HCT116 (cell line): ENCODE results near the gene MEF2D. TPM values are rescaled to one million over a fixed set of nuclear protein-coding genes. Genes with fewer than 3 reads are reported as not detected.

Experiments
- ATAC-seq: fragments of 200-7000 bp; cut with Tn5 transposase; 2 replicates; pipeline ENCODE4 v1.9.1; 2020; ENCODE audit warnings: mild to moderate bottlenecking, moderate library complexity
- BruUV-seq: library from RNA; stranded (reverse); fragments of 400-500 nt; replicated peaks from 2 replicates; lab custom pipeline; 2021; lab: Mats Ljungman, UMichigan
- CTCF ChIA-PET: fragments of 300-600 bp; sonication (Branson Sonifier 250); formaldehyde crosslinking; loops from one replicate; lab custom pipeline; 2021; ENCODE audit warnings: antibody characterized with exemption; lab: Charles Lee
- POLR2A ChIA-PET: fragments of 300-600, 350-600 bp; sonication (Branson Sonifier 250); formaldehyde crosslinking; loops from one replicate; lab custom pipeline; 2021; ENCODE audit warnings: antibody characterized with exemption; lab: Charles Lee
- RAD21 ChIA-PET, 2 experiments: fragments of 300-600 bp; sonication (Branson Sonifier 250); formaldehyde crosslinking; loops; one replicate each; lab custom pipeline; 2023; ENCODE audit warnings: low total read pairs in 2 of 2; ENCODE audit not compliant: uncharacterized antibody in 2 of 2, unreplicated experiment in 2 of 2, low non-redundant PET in 1 of 2; lab: Charles Lee
- DNase-seq: peaks from one replicate; pipeline ENCODE4 v3.0.0-alpha.2; 2010; ENCODE audit warnings: low read depth, low spot score
- H2AFZ ChIP-seq: fragments of 200-600 bp; shearing (Covaris generic), sonication (generic); 2 replicates; pipeline ENCODE4 v1.6.1; 2017; ENCODE audit warnings: low read depth, mixed run types, mixed read lengths, antibody characterized with exemption, low read length; ENCODE audit not compliant: poor library complexity, severe bottlenecking
- H3K27ac ChIP-seq: 2 replicates; pipeline ENCODE4 v1.5.1; 2012; ENCODE audit warnings: low read depth, low read length
- H3K27me3 ChIP-seq: fragments of 200-600 bp; sonication (generic); 2 replicates; pipeline ENCODE4 v1.6.1; 2016; ENCODE audit warnings: mixed run types, low read length, mixed read lengths; ENCODE audit not compliant: insufficient read depth
- H3K36me3 ChIP-seq, 2 experiments: fragments of 200-500 bp in 1 of 2; fragments of 200-600 bp in 1 of 2; sonication (Bioruptor generic) in 1 of 2; sonication (generic) in 1 of 2; 2 replicates each; pipeline versions ENCODE4 v1.5.1 to v1.6.1; 2014 to 2016; ENCODE audit warnings: low read length in 2 of 2, inconsistent platforms in 1 of 2, mixed read lengths in 1 of 2, mixed run types in 1 of 2; ENCODE audit not compliant: insufficient read depth in 2 of 2, control insufficient read depth in 1 of 2
- H3K4me1 ChIP-seq, 2 experiments: fragments of 200-600 bp in 1 of 2; sonication (generic) in 1 of 2; 2 replicates each; pipeline versions ENCODE4 v1.5.1 to v1.6.1; 2012 to 2017; ENCODE audit warnings: low read length in 2 of 2, inconsistent platforms in 1 of 2, mild to moderate bottlenecking in 1 of 2, mixed read lengths in 1 of 2, mixed run types in 1 of 2, moderate library complexity in 1 of 2; ENCODE audit not compliant: insufficient read depth in 2 of 2, control insufficient read depth in 1 of 2
- H3K4me2 ChIP-seq: fragments of 200-600 bp; sonication (generic); 2 replicates; pipeline ENCODE4 v1.6.1; 2017; ENCODE audit warnings: mixed run types, low read length, mixed read lengths
- H3K4me3 ChIP-seq, 2 experiments: fragments of 200-600 bp in 1 of 2; sonication (generic) in 1 of 2; replicated peaks in 1 of 2; 2 replicates each; pipeline ENCODE4 v1.5.1; 2011 to 2016; ENCODE audit warnings: low read length in 2 of 2, control low read depth in 1 of 2, low read depth in 1 of 2, mild to moderate bottlenecking in 1 of 2, mixed read lengths in 1 of 2, mixed run types in 1 of 2
- H3K79me2 ChIP-seq: fragments of 200-600 bp; sonication (generic); 2 replicates; pipeline ENCODE4 v1.6.1; 2017; ENCODE audit warnings: mild to moderate bottlenecking, mixed run types, low read length, moderate library complexity, mixed read lengths; ENCODE audit not compliant: insufficient read depth
- H3K9ac ChIP-seq: fragments of 200-600 bp; sonication (generic); 2 replicates; pipeline ENCODE4 v1.6.1; 2016; ENCODE audit warnings: low read length, mixed read lengths
- H3K9me2 ChIP-seq: fragments of 200-600 bp; sonication (generic), shearing (Covaris generic); 2 replicates; pipeline ENCODE4 v1.6.1; 2017; ENCODE audit warnings: mixed run types, mild to moderate bottlenecking, moderate library complexity; ENCODE audit not compliant: insufficient read depth
- H3K9me3 ChIP-seq, 2 experiments: fragments of 200-500 bp in 1 of 2; fragments of 200-600 bp in 1 of 2; sonication (Bioruptor generic) in 1 of 2; sonication (generic) in 1 of 2; 2 replicates each; pipeline ENCODE4 v1.6.1; 2014 to 2017; ENCODE audit warnings: low read length in 2 of 2, mixed read lengths in 2 of 2, inconsistent platforms in 1 of 2, low read depth in 1 of 2, mild to moderate bottlenecking in 1 of 2, mixed run types in 1 of 2, moderate library complexity in 1 of 2; ENCODE audit not compliant: control insufficient read depth in 1 of 2, insufficient read depth in 1 of 2
- H4K20me1 ChIP-seq: fragments of 200-600 bp; sonication (generic), shearing (Covaris generic); 2 replicates; pipeline ENCODE4 v1.6.1; 2017; ENCODE audit warnings: mixed run types, mild to moderate bottlenecking, moderate library complexity; ENCODE audit not compliant: insufficient read depth
- CBX3 ChIP-seq: IDR thresholded peaks from 2 replicates; pipeline ENCODE4 v1.6.1; 2012; ENCODE audit warnings: low read depth
- CEBPB ChIP-seq: IDR thresholded peaks from 2 replicates; pipeline ENCODE4 v1.6.1; 2012; ENCODE audit warnings: low read depth
- EGR1 ChIP-seq: IDR thresholded peaks from 2 replicates; pipeline ENCODE4 v1.6.1; 2012; ENCODE audit warnings: low read depth
- ELF1 ChIP-seq: IDR thresholded peaks from 2 replicates; pipeline ENCODE4 v1.6.1; 2012; ENCODE audit warnings: low read depth, borderline replicate concordance
- EZH2 ChIP-seq: fragments of 200-600 bp; sonication (generic); IDR thresholded peaks from 2 replicates; pipeline ENCODE4 v1.6.1; 2017; ENCODE audit warnings: antibody characterized with exemption, mixed run types
- JUND ChIP-seq: IDR thresholded peaks from 2 replicates; pipeline ENCODE4 v1.6.1; 2012
- POLR2AphosphoS5 ChIP-seq: IDR thresholded peaks from 2 replicates; pipeline ENCODE4 v1.6.1; 2011; ENCODE audit warnings: mild to moderate bottlenecking, low read depth, low read length, moderate library complexity
- RAD21 ChIP-seq: IDR thresholded peaks from 2 replicates; pipeline ENCODE4 v1.6.1; 2012; ENCODE audit warnings: low read depth, mild to moderate bottlenecking
- SP1 ChIP-seq: IDR thresholded peaks from 2 replicates; pipeline ENCODE4 v1.6.1; 2012; ENCODE audit warnings: low read depth
- SRF ChIP-seq: IDR thresholded peaks from 2 replicates; pipeline ENCODE4 v1.6.1; 2012; ENCODE audit warnings: low read depth
- TCF7L2 ChIP-seq: IDR thresholded peaks from 2 replicates; pipeline ENCODE4 v1.7.0; 2011; ENCODE audit warnings: borderline replicate concordance, inconsistent platforms; ENCODE audit not compliant: insufficient read depth, insufficient read length; ENCODE audit errors: extremely low read depth
- YY1 ChIP-seq: IDR thresholded peaks from 2 replicates; pipeline ENCODE4 v1.6.1; 2011; ENCODE audit warnings: low read length, low read depth, moderate library complexity, mild to moderate bottlenecking; ENCODE audit not compliant: insufficient replicate concordance; ENCODE audit errors: extremely low read depth
- ZFX ChIP-seq: fragments of 450-650 bp; IDR thresholded peaks from 2 replicates; pipeline ENCODE4 v1.6.1; 2017
- ZNF274 ChIP-seq: fragments of 200-500 bp; sonication (Bioruptor generic); IDR thresholded peaks from 2 replicates; pipeline ENCODE4 v1.6.1; 2014; ENCODE audit warnings: mild to moderate bottlenecking, low read depth, low read length, inconsistent platforms
- intact Hi-C: fragments of 100-400 bp; cut with micrococcal nuclease; formaldehyde crosslinking; loops from 2 replicates; pipeline ENCODE4 v1.10.0; 2022
- total RNA-seq: library from RNA; stranded (reverse); gene quantifications from one replicate; pipeline ENCODE4 v1.2.1, GENCODE V29; 2021; ENCODE audit not compliant: unreplicated experiment
- TF ChIP-seq, protein P1 (sequence below): IDR thresholded peaks from 2 replicates; pipeline ENCODE4 v1.6.1; 2012; ENCODE audit warnings: low read depth
- TF ChIP-seq, protein P2 (sequence below): IDR thresholded peaks from 2 replicates; pipeline ENCODE4 v1.6.1; 2012
- TF ChIP-seq, protein P3 (sequence below), 3 experiments: fragments of 200-600 bp in 1 of 3; sonication (generic) in 1 of 3; IDR thresholded peaks in 2 of 3; conservative IDR thresholded peaks in 1 of 3; 2 replicates each; pipeline ENCODE4 v1.5.1; 2012 to 2017; ENCODE audit warnings: low read depth in 2 of 3, low read length in 2 of 3, antibody characterized with exemption in 1 of 3, borderline replicate concordance in 1 of 3, control low read depth in 1 of 3, mild to moderate bottlenecking in 1 of 3, mixed read lengths in 1 of 3, mixed run types in 1 of 3, moderate library complexity in 1 of 3; ENCODE audit not compliant: insufficient read depth in 1 of 3
- TF ChIP-seq, protein P4 (sequence below): IDR thresholded peaks from 2 replicates; pipeline ENCODE4 v1.6.1; 2012

The MEF2D gene
- total RNA-seq, 1 experiment from 2014 or later: 44.2 TPM

DNA sequence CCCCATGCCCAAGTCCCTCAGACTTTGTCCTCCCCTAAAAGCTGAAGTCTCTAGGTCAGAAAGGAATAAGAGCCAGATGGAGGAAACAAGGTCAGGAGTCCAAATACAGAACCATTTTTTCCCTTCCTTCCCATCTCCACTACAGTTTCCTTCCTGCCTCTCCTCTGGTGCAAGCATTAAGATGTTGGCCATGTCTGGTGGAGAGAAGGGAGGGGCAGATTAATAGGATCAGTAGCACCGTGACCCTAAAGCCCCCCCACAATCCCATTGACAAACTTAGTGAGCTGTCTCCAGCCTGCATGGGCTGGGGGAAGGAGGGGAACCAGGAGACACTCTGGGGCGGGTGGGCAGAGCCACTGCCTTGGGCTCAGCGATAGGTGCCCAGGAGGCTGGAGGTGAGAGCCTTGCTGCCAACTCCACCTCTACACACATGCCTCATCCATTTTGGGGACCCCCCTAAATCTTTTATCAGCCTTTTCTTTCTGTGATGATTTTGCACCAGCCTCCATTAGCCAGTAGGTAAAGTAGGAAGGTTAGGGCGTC lies 71.8 kb downstream of the MEF2D start:
- no TSS peak for BruUV-seq
- ChIA-PET CTCF (no interaction called here), POLR2A (no interaction called here), RAD21 (no interaction called here)
- Histone ChIP-seq H3K79me2 (no peaks in the 10 kb centered on the region), H3K27me3 (peaks cover 8% of the 10 kb centered on the region; the same call in 1 of the 2 replicates), H3K27ac (no peak overlapping the region), H3K4me1 (no peaks in the 10 kb centered on the region), H2AFZ (no peak overlapping the region)
- TF ChIP-seq ELF1 (no peak), CEBPB (no peak), SP1 (no peak), TCF7L2 (no peak), EGR1 (no peak), JUND (no peak), POLR2AphosphoS5 (no peak), YY1 (no peak), EZH2 (no peak), SRF (no peak), CBX3 (no peak), ZFX (no peak), RAD21 (no peak), ZNF274 (no peak)
- TF ChIP-seq, protein P1, sequence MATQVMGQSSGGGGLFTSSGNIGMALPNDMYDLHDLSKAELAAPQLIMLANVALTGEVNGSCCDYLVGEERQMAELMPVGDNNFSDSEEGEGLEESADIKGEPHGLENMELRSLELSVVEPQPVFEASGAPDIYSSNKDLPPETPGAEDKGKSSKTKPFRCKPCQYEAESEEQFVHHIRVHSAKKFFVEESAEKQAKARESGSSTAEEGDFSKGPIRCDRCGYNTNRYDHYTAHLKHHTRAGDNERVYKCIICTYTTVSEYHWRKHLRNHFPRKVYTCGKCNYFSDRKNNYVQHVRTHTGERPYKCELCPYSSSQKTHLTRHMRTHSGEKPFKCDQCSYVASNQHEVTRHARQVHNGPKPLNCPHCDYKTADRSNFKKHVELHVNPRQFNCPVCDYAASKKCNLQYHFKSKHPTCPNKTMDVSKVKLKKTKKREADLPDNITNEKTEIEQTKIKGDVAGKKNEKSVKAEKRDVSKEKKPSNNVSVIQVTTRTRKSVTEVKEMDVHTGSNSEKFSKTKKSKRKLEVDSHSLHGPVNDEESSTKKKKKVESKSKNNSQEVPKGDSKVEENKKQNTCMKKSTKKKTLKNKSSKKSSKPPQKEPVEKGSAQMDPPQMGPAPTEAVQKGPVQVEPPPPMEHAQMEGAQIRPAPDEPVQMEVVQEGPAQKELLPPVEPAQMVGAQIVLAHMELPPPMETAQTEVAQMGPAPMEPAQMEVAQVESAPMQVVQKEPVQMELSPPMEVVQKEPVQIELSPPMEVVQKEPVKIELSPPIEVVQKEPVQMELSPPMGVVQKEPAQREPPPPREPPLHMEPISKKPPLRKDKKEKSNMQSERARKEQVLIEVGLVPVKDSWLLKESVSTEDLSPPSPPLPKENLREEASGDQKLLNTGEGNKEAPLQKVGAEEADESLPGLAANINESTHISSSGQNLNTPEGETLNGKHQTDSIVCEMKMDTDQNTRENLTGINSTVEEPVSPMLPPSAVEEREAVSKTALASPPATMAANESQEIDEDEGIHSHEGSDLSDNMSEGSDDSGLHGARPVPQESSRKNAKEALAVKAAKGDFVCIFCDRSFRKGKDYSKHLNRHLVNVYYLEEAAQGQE: no peak
- TF ChIP-seq, protein P2, sequence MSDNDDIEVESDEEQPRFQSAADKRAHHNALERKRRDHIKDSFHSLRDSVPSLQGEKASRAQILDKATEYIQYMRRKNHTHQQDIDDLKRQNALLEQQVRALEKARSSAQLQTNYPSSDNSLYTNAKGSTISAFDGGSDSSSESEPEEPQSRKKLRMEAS: no peak
- TF ChIP-seq, protein P3, sequence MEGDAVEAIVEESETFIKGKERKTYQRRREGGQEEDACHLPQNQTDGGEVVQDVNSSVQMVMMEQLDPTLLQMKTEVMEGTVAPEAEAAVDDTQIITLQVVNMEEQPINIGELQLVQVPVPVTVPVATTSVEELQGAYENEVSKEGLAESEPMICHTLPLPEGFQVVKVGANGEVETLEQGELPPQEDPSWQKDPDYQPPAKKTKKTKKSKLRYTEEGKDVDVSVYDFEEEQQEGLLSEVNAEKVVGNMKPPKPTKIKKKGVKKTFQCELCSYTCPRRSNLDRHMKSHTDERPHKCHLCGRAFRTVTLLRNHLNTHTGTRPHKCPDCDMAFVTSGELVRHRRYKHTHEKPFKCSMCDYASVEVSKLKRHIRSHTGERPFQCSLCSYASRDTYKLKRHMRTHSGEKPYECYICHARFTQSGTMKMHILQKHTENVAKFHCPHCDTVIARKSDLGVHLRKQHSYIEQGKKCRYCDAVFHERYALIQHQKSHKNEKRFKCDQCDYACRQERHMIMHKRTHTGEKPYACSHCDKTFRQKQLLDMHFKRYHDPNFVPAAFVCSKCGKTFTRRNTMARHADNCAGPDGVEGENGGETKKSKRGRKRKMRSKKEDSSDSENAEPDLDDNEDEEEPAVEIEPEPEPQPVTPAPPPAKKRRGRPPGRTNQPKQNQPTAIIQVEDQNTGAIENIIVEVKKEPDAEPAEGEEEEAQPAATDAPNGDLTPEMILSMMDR (IDR thresholded peaks at IDR 0.05 in 2 of 3, conservative IDR thresholded peaks at IDR 0.05 in 1 of 3; ENCODE audit: borderline replicate concordance in 1 of 3, insufficient read depth in 1 of 3, low read depth in 2 of 3, low read length in 2 of 3): no peak
- TF ChIP-seq, protein P4, sequence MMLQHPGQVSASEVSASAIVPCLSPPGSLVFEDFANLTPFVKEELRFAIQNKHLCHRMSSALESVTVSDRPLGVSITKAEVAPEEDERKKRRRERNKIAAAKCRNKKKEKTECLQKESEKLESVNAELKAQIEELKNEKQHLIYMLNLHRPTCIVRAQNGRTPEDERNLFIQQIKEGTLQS: no peak
- TF ChIP-seq, all 23 proteins: peak for 0
- DNase-seq: no peak
- H3K4me3 ChIP-seq: no peak overlapping the region
- intact Hi-C loops: no loop called here
- ATAC-seq: no peak
- H3K9me3 ChIP-seq: no peaks in the 10 kb centered on the region
- H3K9me2 ChIP-seq: no peaks in the 10 kb centered on the region
- H3K9ac ChIP-seq: no peak overlapping the region
- H3K36me3 ChIP-seq: no peaks in the 10 kb centered on the region
- H4K20me1 ChIP-seq: no peaks in the 10 kb centered on the region
- H3K4me2 ChIP-seq: no peak overlapping the region
